HEK293T (cell line): ENCODE data around the gene ABHD11.

Experiments
- BHLHE40 ChIP-seq: fragments of 450-650 bp; IDR thresholded peaks from 2 replicates; pipeline ENCODE4 v1.6.1; 2016; ENCODE audit warnings: mild to moderate bottlenecking, moderate library complexity, borderline replicate concordance
- CTBP1 ChIP-seq: fragments of 450-650 bp; IDR thresholded peaks from 2 replicates; pipeline ENCODE4 v1.6.1; 2016; ENCODE audit warnings: borderline replicate concordance
- ELF4 ChIP-seq: fragments of 450-650 bp; IDR thresholded peaks from 2 replicates; pipeline ENCODE4 v1.6.1; 2017; ENCODE audit warnings: antibody characterized with exemption
- FOXA1 ChIP-seq: fragments of 450-650 bp; IDR thresholded peaks from 2 replicates; pipeline ENCODE4 v1.6.1; 2016; ENCODE audit warnings: mild to moderate bottlenecking
- FOXK2 ChIP-seq: fragments of 450-650 bp; IDR thresholded peaks from 2 replicates; pipeline ENCODE4 v1.6.1; 2016; ENCODE audit warnings: mild to moderate bottlenecking
- FOXM1 ChIP-seq: fragments of 450-650 bp; IDR thresholded peaks from 2 replicates; pipeline ENCODE4 v1.6.1; 2017; ENCODE audit warnings: mild to moderate bottlenecking, borderline replicate concordance
- L3MBTL2 ChIP-seq: fragments of 450-650 bp; conservative IDR thresholded peaks from 2 replicates; pipeline ENCODE4 v1.6.1; 2016; ENCODE audit warnings: mild to moderate bottlenecking
- SP1 ChIP-seq: fragments of 450-650 bp; IDR thresholded peaks from 2 replicates; pipeline ENCODE4 v1.6.1; 2017
- SUZ12 ChIP-seq: fragments of 450-650 bp; IDR thresholded peaks from 2 replicates; pipeline ENCODE4 v1.6.1; 2016; ENCODE audit warnings: mild to moderate bottlenecking
- TARDBP ChIP-seq: fragments of 450-650 bp; IDR thresholded peaks from 2 replicates; pipeline ENCODE4 v1.6.1; 2016
- ZNF384 ChIP-seq: fragments of 450-650 bp; IDR thresholded peaks from 2 replicates; pipeline ENCODE4 v1.6.1; 2016
- TF ChIP-seq, protein P1 (sequence below): fragments of 450-650 bp; IDR thresholded peaks from 2 replicates; pipeline ENCODE4 v1.6.1; 2016

DNA sequence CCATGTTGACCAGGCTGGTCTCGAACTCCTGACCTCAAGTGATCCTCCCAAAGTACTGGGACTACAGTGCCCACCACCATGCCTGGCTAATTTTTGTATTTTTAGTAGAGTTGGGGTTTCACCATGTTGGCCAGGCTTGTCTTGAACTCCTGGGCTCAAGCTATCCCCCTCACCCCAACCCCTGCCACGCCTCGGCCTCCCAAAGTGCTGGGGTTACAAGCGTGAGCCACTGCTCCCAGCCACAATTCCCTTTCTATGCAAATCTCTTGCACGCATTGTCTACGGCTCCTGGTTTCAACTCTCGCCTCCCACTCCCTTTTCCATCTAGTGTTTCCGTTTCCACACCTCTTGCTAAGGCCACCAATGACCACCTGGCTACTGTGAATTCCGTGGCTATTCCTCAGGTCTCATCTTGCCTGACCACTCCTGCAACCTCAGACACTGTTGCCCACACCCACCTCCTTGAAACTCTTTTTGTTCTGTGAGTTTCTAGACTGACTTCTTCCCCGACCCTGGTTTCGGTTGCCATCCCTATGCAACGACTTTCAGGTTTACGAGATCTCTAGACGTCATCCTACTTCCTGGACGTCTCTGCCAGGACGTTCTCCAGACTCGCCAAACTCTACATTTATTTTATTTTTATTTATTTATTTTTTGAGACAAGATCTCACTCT, 28.1 kb upstream of the ABHD11 start:
- TF ChIP-seq TARDBP = no peak
- TF ChIP-seq, protein P1, sequence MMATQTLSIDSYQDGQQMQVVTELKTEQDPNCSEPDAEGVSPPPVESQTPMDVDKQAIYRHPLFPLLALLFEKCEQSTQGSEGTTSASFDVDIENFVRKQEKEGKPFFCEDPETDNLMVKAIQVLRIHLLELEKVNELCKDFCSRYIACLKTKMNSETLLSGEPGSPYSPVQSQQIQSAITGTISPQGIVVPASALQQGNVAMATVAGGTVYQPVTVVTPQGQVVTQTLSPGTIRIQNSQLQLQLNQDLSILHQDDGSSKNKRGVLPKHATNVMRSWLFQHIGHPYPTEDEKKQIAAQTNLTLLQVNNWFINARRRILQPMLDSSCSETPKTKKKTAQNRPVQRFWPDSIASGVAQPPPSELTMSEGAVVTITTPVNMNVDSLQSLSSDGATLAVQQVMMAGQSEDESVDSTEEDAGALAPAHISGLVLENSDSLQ = no peak
- no peak for TF ChIP-seq ZNF384
- TF ChIP-seq ELF4 = no peak
- no peak for TF ChIP-seq SUZ12
- no peak for TF ChIP-seq FOXK2
- no peak for TF ChIP-seq BHLHE40
- no peak for TF ChIP-seq FOXA1
- TF ChIP-seq SP1 = no peak
- TF ChIP-seq FOXM1 = no peak
- no peak for TF ChIP-seq L3MBTL2
- TF ChIP-seq CTBP1 = no peak
